Measurements from ENCODE around the gene CLEC18C. TPM values are rescaled to one million over a fixed set of nuclear protein-coding genes. Genes with fewer than 3 reads are reported as not detected.
"Not testable (repeated sequence)": the region's sequence is repeated elsewhere in the genome, so short reads cannot be mapped to it uniquely, and the experiment has no call there.

The CLEC18C gene
- total and polyA plus RNA-seq, 2 experiments from 2014 or later: 0.36 TPM; not detected in 1

- H3K27me3 ChIP-seq: no peaks in the 10 kb centered on the region
- H3K27ac ChIP-seq: no peak overlapping the region
- H3K4me3 ChIP-seq: no peak overlapping the region
- TF ChIP-seq CTCF (IDR thresholded peaks at IDR 0.05; ENCODE audit: low read depth, low read length): no peak
- no peaks in the 10 kb centered on the region for H3K9me3 ChIP-seq (ENCODE audit: low read depth)
- H3K36me3 ChIP-seq: peaks cover 39% of the 10 kb centered on the region
- no peaks in the 10 kb centered on the region for H3K4me1 ChIP-seq (ENCODE audit: low read depth)
- DNase-seq (ENCODE audit: low read depth in 1 of 2, low spot score in 1 of 2): no peak
These were observed 22.2 kb upstream of the CLEC18C start for GRCh38 chr16:70151391-70151790.

DNA sequence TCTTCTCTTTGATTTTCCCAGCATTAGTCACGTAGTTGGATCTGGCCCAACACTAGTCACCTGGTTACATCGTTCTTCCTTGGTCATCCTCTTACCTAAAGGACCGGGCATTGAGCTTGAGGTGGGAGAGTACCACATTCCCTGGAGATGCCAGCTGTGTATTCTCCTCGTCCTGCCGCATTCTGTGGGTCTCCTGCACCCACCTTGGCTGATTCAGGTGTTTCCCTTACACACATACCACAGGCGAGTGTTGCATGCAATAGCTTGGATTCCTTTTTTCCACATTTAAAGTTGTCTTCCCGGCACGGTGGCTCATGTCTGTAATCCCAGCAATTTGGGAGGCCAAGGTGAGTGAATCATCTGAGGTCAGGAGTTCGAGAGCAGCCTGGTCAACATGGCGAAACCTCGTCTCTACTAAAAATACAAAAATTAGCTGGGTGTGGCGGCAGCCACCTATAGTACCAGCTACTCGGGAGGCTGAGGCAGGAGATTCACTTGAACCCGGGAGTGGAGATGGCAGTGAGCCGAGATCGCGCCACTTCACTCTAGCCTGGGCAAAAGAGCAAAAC is 21.6 kb upstream of the CLEC18C start:
- Histone ChIP-seq H3K4me3 (no peak overlapping the region), H3K9me3 (ENCODE audit: low read depth) (no peaks in the 10 kb centered on the region), H3K4me1 (ENCODE audit: low read depth) (no peaks in the 10 kb centered on the region), H3K27ac (no peak overlapping the region), H3K27me3 (no peaks in the 10 kb centered on the region), H3K36me3 (peaks cover 43% of the 10 kb centered on the region)
- TF ChIP-seq CTCF (IDR thresholded peaks at IDR 0.05; ENCODE audit: low read depth, low read length): no peak
- DNase-seq (ENCODE audit: low read depth in 1 of 2, low spot score in 1 of 2): no peak

DNA sequence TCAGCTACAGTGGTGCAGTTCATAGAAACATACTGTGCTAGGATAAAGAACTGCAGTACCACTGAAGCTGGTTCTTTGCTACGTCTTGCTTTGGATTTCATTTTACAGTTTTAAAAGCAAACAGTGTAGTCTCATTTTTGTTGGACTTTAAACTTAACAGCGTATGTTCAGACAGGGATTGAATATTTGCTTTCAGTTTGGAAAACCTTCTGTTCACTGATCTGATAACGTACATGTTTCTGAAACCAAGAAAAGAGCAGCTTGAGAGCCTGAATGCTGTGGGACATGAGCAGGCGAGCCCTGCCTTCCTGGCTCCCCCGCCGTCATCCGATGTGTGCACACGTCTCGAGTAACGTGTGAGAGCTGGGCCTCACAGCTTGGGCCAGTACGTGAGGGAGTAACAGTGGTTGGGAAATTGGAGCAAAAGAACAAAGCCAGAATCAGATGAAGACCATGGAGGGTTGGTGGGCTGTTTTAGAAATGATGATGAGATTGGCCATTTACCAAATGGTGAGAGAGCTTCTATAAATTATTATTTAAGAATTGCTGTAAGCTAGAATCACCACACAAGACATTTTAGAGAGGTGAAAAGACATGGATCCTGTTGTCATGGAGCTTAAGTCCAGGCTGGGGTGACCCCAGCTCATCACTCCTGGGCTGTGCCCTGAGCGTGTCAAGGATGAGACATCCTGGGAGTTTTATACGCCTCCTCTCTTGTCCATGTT is 20.8 kb upstream of the CLEC18C start:
- DNase-seq (ENCODE audit: low read depth in 1 of 2, low spot score in 1 of 2): no peak
- Histone ChIP-seq H3K4me1 (ENCODE audit: low read depth) (no peaks in the 10 kb centered on the region), H3K27me3 (no peaks in the 10 kb centered on the region), H3K36me3 (peaks cover 45% of the 10 kb centered on the region), H3K4me3 (no peak overlapping the region), H3K9me3 (ENCODE audit: low read depth) (no peaks in the 10 kb centered on the region), H3K27ac (no peak overlapping the region)
- no peak for TF ChIP-seq CTCF (IDR thresholded peaks at IDR 0.05; ENCODE audit: low read depth, low read length)

- H3K4me3 ChIP-seq; DNase-seq (ENCODE audit: low read depth in 1 of 2, low spot score in 1 of 2); H3K27ac ChIP-seq; H3K9me3 ChIP-seq (ENCODE audit: low read depth); H3K27me3 ChIP-seq; H3K4me1 ChIP-seq (ENCODE audit: low read depth): not testable (repeated sequence)
- peaks cover 46% of the 10 kb centered on the region for H3K36me3 ChIP-seq
These were observed 18.9 kb upstream of the CLEC18C start for GRCh38 chr16:70154736-70155135.

GRCh38 chr16:70156207-70156978 is 17.2 kb upstream of the CLEC18C start:
- no peak overlapping the region for H3K27ac ChIP-seq
- H3K27me3 ChIP-seq: no peaks in the 10 kb centered on the region
- H3K9me3 ChIP-seq (ENCODE audit: low read depth): no peaks in the 10 kb centered on the region
- H3K36me3 ChIP-seq: peaks cover 48% of the 10 kb centered on the region
- no peak overlapping the region for H3K4me3 ChIP-seq
- DNase-seq (ENCODE audit: low read depth in 1 of 2, low spot score in 1 of 2): no peak
- H3K4me1 ChIP-seq (ENCODE audit: low read depth): no peaks in the 10 kb centered on the region
- no peak for TF ChIP-seq CTCF (IDR thresholded peaks at IDR 0.05; ENCODE audit: low read depth, low read length)

GRCh38 chr16:70157105-70157476 is 16.5 kb upstream of the CLEC18C start:
- H3K4me1 ChIP-seq (ENCODE audit: low read depth): no peaks in the 10 kb centered on the region
- DNase-seq (ENCODE audit: low read depth in 1 of 2, low spot score in 1 of 2): no peak
- no peak for TF ChIP-seq CTCF (IDR thresholded peaks at IDR 0.05; ENCODE audit: low read depth, low read length)
- no peak overlapping the region for H3K4me3 ChIP-seq
- H3K27ac ChIP-seq: no peak overlapping the region
- H3K27me3 ChIP-seq: no peaks in the 10 kb centered on the region
- no peaks in the 10 kb centered on the region for H3K9me3 ChIP-seq (ENCODE audit: low read depth)
- peaks cover 43% of the 10 kb centered on the region for H3K36me3 ChIP-seq
